ENCODE results near the gene COPA. TPM values are rescaled to one million over a fixed set of nuclear protein-coding genes. Genes with fewer than 3 reads are reported as not detected.

The COPA gene
- total and polyA plus RNA-seq, 2 experiments from 2014 or later = 141 to 151 TPM

- Histone ChIP-seq H3K4me2 (no peak overlapping the region), H3K27ac (no peak overlapping the region), H3K36me3 (replicated peaks; ENCODE audit: insufficient read depth, low read depth) (no peaks in the 10 kb centered on the region), H3K79me2 (no peaks in the 10 kb centered on the region), H3K4me3 (no peak overlapping the region), H2AFZ (no peak overlapping the region), H3K9me2 (replicated peaks; ENCODE audit: insufficient read depth) (no peaks in the 10 kb centered on the region), H3K4me1 (ENCODE audit: insufficient read depth) (no peaks in the 10 kb centered on the region), H4K20me1 (ENCODE audit: insufficient read depth, poor library complexity, severe bottlenecking) (no peaks in the 10 kb centered on the region), H3K9me3 (ENCODE audit: low read depth) (no peaks in the 10 kb centered on the region), H3K27me3 (no peaks in the 10 kb centered on the region)
- 85% methylated on average over 2 of the region's 2 CpGs for WGBS (ENCODE audit: low lambda C conversion rate, missing lambda C conversion rate)
- no peak for DNase-seq (ENCODE audit: low spot score)
- TF ChIP-seq EZH2 (IDR thresholded peaks at IDR 0.05; ENCODE audit: borderline replicate concordance) (no peak), EZH2phosphoT487 (IDR thresholded peaks at IDR 0.05; ENCODE audit: low read depth, severe bottlenecking, unreplicated experiment) (no peak)
- TF ChIP-seq, protein P1, sequence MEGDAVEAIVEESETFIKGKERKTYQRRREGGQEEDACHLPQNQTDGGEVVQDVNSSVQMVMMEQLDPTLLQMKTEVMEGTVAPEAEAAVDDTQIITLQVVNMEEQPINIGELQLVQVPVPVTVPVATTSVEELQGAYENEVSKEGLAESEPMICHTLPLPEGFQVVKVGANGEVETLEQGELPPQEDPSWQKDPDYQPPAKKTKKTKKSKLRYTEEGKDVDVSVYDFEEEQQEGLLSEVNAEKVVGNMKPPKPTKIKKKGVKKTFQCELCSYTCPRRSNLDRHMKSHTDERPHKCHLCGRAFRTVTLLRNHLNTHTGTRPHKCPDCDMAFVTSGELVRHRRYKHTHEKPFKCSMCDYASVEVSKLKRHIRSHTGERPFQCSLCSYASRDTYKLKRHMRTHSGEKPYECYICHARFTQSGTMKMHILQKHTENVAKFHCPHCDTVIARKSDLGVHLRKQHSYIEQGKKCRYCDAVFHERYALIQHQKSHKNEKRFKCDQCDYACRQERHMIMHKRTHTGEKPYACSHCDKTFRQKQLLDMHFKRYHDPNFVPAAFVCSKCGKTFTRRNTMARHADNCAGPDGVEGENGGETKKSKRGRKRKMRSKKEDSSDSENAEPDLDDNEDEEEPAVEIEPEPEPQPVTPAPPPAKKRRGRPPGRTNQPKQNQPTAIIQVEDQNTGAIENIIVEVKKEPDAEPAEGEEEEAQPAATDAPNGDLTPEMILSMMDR (IDR thresholded peaks at IDR 0.05; ENCODE audit: poor library complexity) = no peak
Observed at GRCh38 chr1:160361199-160361598, 18.1 kb upstream of the COPA start.

DNA sequence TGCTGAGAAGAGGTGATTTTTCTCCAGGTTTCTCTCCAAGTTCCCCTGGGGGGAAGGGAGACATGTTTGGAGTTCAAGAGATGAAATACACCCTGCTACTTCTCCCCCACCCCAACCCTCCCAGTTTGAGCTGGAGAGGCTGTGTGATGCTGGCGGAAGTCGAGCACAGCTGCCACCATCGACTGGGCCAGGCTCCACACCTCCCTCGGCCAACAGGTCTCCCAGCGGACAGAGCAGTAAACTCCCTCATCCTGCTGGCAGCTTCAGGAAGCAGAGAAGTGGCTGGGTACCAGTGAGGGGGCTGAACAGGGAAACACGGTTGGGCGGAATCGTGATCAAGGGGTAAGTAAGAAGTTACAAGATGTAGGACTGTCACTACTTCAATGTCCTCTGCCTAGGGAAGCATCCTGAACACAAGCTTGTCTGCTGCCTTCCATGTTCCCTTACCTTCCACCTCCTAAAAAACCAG lies 17.2 kb upstream of the COPA start:
- Histone ChIP-seq H3K27ac (no peak overlapping the region), H3K27me3 (no peaks in the 10 kb centered on the region), H3K9me2 (replicated peaks; ENCODE audit: insufficient read depth) (no peaks in the 10 kb centered on the region), H3K36me3 (replicated peaks; ENCODE audit: insufficient read depth, low read depth) (no peaks in the 10 kb centered on the region), H3K4me1 (ENCODE audit: insufficient read depth) (no peaks in the 10 kb centered on the region), H4K20me1 (ENCODE audit: insufficient read depth, poor library complexity, severe bottlenecking) (no peaks in the 10 kb centered on the region), H3K9me3 (ENCODE audit: low read depth) (no peaks in the 10 kb centered on the region), H3K4me3 (no peak overlapping the region), H3K79me2 (no peaks in the 10 kb centered on the region), H3K4me2 (no peak overlapping the region), H2AFZ (no peak overlapping the region)
- WGBS (ENCODE audit: low lambda C conversion rate, missing lambda C conversion rate) = 94% methylated on average over 8 of the region's 8 CpGs
- TF ChIP-seq, protein P1 (IDR thresholded peaks at IDR 0.05; ENCODE audit: poor library complexity) = no peak
- TF ChIP-seq EZH2phosphoT487 (IDR thresholded peaks at IDR 0.05; ENCODE audit: low read depth, severe bottlenecking, unreplicated experiment) (no peak), EZH2 (IDR thresholded peaks at IDR 0.05; ENCODE audit: borderline replicate concordance) (no peak)
- no peak for DNase-seq (ENCODE audit: low spot score)

DNA sequence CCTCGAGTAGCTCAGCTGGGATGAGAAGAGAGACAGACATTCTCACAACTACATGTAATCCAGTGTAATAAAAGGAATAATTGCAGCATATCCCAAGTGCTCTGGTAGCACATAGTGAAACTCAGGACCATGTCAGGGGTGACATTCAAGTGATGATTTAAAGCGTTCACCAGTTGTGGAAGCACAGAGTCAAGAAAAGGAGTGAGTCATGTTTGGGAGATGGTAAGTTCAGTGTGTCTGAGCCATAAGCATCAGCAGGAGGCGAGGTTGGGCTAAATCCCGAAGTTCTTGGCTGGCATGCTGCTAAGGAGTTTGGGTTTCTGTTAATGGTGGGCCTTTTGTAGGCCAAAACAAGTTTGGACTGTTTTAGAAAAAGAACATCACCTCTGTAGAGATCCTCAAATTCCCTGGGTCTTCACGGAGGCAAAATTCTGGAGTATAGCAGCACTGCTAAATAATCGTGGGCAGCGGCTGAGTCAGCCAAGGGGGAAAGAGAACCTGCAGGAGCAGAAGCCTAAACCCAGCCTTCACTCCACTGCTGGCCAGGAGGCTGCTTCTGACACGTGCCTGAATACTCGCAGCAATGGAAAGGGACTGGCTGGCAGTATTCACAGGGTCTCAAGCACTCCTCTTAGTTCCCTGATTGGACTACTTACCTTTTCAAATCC lies 16.6 kb upstream of the COPA start:
- Histone ChIP-seq H3K4me2 (no peak overlapping the region), H3K4me3 (no peak overlapping the region), H3K9me2 (replicated peaks; ENCODE audit: insufficient read depth) (no peaks in the 10 kb centered on the region), H3K27me3 (no peaks in the 10 kb centered on the region), H3K4me1 (ENCODE audit: insufficient read depth) (no peaks in the 10 kb centered on the region), H4K20me1 (ENCODE audit: insufficient read depth, poor library complexity, severe bottlenecking) (no peaks in the 10 kb centered on the region), H2AFZ (no peak overlapping the region), H3K9me3 (ENCODE audit: low read depth) (no peaks in the 10 kb centered on the region), H3K36me3 (replicated peaks; ENCODE audit: insufficient read depth, low read depth) (no peaks in the 10 kb centered on the region), H3K79me2 (no peaks in the 10 kb centered on the region), H3K27ac (no peak overlapping the region)
- DNase-seq (ENCODE audit: low spot score) = no peak
- 92% methylated on average over 9 of the region's 9 CpGs for WGBS (ENCODE audit: low lambda C conversion rate, missing lambda C conversion rate)
- TF ChIP-seq, protein P1 (IDR thresholded peaks at IDR 0.05; ENCODE audit: poor library complexity) = no peak
- TF ChIP-seq EZH2 (IDR thresholded peaks at IDR 0.05; ENCODE audit: borderline replicate concordance) (no peak), EZH2phosphoT487 (IDR thresholded peaks at IDR 0.05; ENCODE audit: low read depth, severe bottlenecking, unreplicated experiment) (no peak)

Measured in hepatocyte (in vitro differentiated cells).